Esophagus (tissue), 2 donors: ENCODE measurements around the gene PPP1R7. TPM values are rescaled to one million over a fixed set of nuclear protein-coding genes. Genes with fewer than 3 reads are reported as not detected.

Source experiments
- H3K27ac ChIP-seq, 2 donors: one replicate each; pipeline ENCODE4 v1.5.1; 2013; ENCODE audit warnings: low read depth in 2 of 2, mild to moderate bottlenecking in 2 of 2, inconsistent platforms in 1 of 2, low read length in 1 of 2, moderate library complexity in 1 of 2
- H3K27me3 ChIP-seq, 2 donors: one replicate each; pipeline ENCODE4 v1.6.1; 2013; ENCODE audit warnings: low read length in 2 of 2, control low read depth in 1 of 2, mild to moderate bottlenecking in 1 of 2; ENCODE audit not compliant: insufficient read depth in 2 of 2, control insufficient read depth in 1 of 2
- H3K36me3 ChIP-seq, 2 donors: one replicate each; pipeline ENCODE4 v1.6.1; 2013; ENCODE audit warnings: low read length in 1 of 2; ENCODE audit not compliant: control insufficient read depth in 2 of 2, insufficient read depth in 2 of 2
- H3K4me1 ChIP-seq, 2 donors: one replicate each; pipeline ENCODE4 v1.6.1; 2013; ENCODE audit warnings: low read length in 1 of 2; ENCODE audit not compliant: control insufficient read depth in 2 of 2, insufficient read depth in 2 of 2
- H3K4me3 ChIP-seq, 2 donors: one replicate each; pipeline ENCODE4 v1.5.1; 2013; ENCODE audit warnings: low read length in 2 of 2, mild to moderate bottlenecking in 2 of 2, low read depth in 1 of 2, moderate library complexity in 1 of 2
- H3K9me3 ChIP-seq, 2 donors: one replicate each; pipeline ENCODE4 v1.6.1; 2013; ENCODE audit warnings: mild to moderate bottlenecking in 2 of 2, low read depth in 1 of 2, low read length in 1 of 2, moderate library complexity in 1 of 2; ENCODE audit not compliant: control insufficient read depth in 2 of 2, insufficient read depth in 1 of 2
- WGBS, 2 donors: extraction: QIAGEN DNeasy Blood & Tissue Kit; methylation state at CpG; one replicate each; pipeline ENCODE4 v1.1.7; 2013; 5-methylcytosine and 5-hydroxymethylcytosine counted together
- polyA plus RNA-seq, 2 donors: library from polyadenylated mRNA; stranded (reverse); fragments of 200-250 nt; gene quantifications; one replicate each; pipeline ENCODE4 v1.2.3, GENCODE V29; 2013
- donor health status: healthy with polysubstance abuse.
- donor health status: Bipolar disorder and iron deficiency.

PPP1R7 gene
- polyA plus RNA-seq, 2 donors: 74.3 to 78.2 TPM

- H3K4me3 ChIP-seq: no peak overlapping the region
- H3K27me3 ChIP-seq: no peaks in the 10 kb centered on the region
- H3K36me3 ChIP-seq: peaks cover 20 to 23% of the 10 kb centered on the region in 2 donors
- 85 to 88% methylated on average over 8 of the region's 8 CpGs for WGBS, 2 donors
- H3K9me3 ChIP-seq: no peaks in the 10 kb centered on the region
- no peaks in the 10 kb centered on the region for H3K4me1 ChIP-seq
- no peak overlapping the region for H3K27ac ChIP-seq
Observed at GRCh38 chr2:241158546-241158900, 8.3 kb downstream of the PPP1R7 start.

- Histone ChIP-seq H3K36me3 (peaks cover 20 to 25% of the 10 kb centered on the region in 2 donors), H3K4me3 (no peak overlapping the region), H3K9me3 (no peaks in the 10 kb centered on the region), H3K27ac (no peak overlapping the region), H3K27me3 (no peaks in the 10 kb centered on the region), H3K4me1 (no peaks in the 10 kb centered on the region)
- 95 to 97% methylated on average over 5 of the region's 5 CpGs for WGBS, 2 donors
Observed at GRCh38 chr2:241159116-241159515, 8.8 kb downstream of the PPP1R7 start.

DNA sequence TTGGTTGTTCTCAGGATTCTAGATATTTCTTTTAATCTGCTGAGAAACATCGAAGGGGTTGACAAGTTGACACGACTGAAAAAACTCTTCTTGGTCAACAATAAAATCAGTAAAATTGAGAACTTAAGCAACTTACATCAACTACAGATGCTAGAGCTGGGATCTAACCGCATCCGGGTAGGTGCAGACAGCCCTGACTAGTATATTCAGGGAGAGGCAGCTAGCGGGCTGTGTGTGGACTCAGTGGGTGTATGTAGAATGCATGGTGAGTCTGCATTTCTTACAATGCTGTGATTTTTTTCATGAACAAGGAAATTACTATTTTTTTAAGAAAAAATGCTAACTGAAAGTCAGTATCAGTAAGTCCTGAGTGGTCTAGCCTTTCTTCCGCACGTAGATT lies 10.1 kb downstream of the PPP1R7 start:
- Histone ChIP-seq H3K27ac (no peak overlapping the region), H3K27me3 (no peaks in the 10 kb centered on the region), H3K4me1 (no peaks in the 10 kb centered on the region), H3K4me3 (no peak overlapping the region), H3K36me3 (peaks cover 20 to 25% of the 10 kb centered on the region in 2 donors), H3K9me3 (no peaks in the 10 kb centered on the region)
- 96 to 98% methylated on average over 7 of the region's 7 CpGs for WGBS, 2 donors

- 43 to 49% methylated on average over 9 of the region's 9 CpGs for WGBS, 2 donors
- Histone ChIP-seq H3K4me1 (no peaks in the 10 kb centered on the region), H3K4me3 (no peak overlapping the region), H3K27ac (peak overlapping the region in 1 of 2 donors; percentile 0), H3K27me3 (no peaks in the 10 kb centered on the region), H3K36me3 (peaks cover 27 to 30% of the 10 kb centered on the region in 2 donors), H3K9me3 (no peaks in the 10 kb centered on the region)
Observed at GRCh38 chr2:241161646-241162281, 11.5 kb downstream of the PPP1R7 start.

DNA sequence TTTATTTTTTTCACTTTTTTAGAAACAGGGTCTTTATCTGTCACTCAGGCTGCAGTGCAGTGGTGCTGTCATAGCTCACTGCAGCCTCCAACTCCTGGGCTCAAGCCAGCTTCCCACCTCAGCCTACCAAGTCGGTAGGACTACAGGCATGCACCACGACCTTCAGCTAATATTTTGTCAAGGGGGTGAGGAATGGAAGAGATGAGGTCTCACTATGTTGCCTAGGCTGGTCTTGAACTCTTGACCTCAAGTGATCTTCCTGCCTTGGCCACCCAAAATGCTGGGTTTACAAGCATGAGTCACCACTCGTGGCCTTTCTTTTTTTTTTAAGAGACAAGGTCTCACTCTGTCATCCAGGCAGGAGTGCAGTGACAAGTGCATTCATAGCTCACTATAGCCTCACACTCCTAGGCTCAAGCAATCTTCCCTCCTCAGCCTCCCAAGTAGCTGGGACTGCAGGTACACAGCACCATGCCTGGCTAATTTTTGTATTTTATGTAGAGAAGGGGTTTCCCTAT lies 13.4 kb downstream of the PPP1R7 start:
- Histone ChIP-seq H3K27me3 (no peaks in the 10 kb centered on the region), H3K27ac (no peak overlapping the region), H3K36me3 (peaks cover 25 to 29% of the 10 kb centered on the region in 2 donors), H3K4me1 (no peaks in the 10 kb centered on the region), H3K9me3 (no peaks in the 10 kb centered on the region), H3K4me3 (no peak overlapping the region)
- whole genome bisulfite sequencing, 2 donors: 69 to 76% methylated on average over 3 of the region's 3 CpGs

DNA sequence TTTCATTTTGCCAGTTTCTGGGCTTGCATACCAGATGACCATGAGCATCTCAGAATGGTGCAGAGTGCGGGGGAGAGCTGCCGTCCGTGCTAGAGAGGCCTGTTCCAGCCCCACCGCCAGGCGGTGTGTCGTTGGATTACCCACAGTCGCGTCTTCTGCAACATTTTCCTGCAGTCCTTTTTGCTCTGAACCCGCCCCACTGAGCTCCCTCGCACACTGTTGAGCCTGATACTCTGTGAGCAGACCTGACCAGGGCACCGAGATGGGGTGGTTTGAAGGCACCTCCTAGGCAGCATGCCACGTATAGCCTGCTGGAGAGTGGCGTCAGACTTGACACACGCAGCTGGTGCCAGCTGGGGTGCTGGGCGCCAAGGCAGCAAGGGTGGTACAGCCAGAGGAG lies 18.1 kb downstream of the PPP1R7 start:
- 96% methylated on average over 15 of the region's 15 CpGs for WGBS, 2 donors
- Histone ChIP-seq H3K36me3 (peaks cover 19 to 48% of the 10 kb centered on the region in 2 donors), H3K4me1 (no peaks in the 10 kb centered on the region)

DNA sequence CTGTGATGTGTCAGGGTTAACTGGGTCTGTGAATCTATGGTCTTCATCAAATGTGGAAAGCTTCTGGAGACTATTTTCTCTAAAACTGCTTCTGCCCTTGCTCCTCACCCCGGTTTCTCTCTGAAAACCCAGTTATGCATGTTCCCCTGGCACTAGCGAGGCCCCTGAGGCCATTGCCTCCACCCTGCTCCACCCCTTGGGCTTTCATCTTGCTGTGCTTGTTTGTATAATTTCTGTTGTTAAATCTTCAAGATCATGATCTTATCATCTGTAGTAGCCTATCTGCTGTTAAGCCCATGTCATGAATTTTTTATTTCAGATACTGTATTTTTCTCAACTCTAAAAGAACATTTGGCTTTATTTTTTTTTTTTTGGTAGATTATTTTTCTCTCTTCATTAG lies 23.3 kb downstream of the PPP1R7 start:
- Histone ChIP-seq H3K36me3 (peaks cover 6 to 37% of the 10 kb centered on the region in 2 donors), H3K4me3 (no peak overlapping the region), H3K4me1 (no peaks in the 10 kb centered on the region), H3K27me3 (no peaks in the 10 kb centered on the region), H3K27ac (no peak overlapping the region), H3K9me3 (peaks cover 0 to 5% of the 10 kb centered on the region in 2 donors)
- WGBS, 2 donors: 55 to 69% methylated on average over 2 of the region's 2 CpGs

More for the DNA sequence above, 18.1 kb downstream of the PPP1R7 start:
- H3K9me3 ChIP-seq: peaks cover 0 to 5% of the 10 kb centered on the region in 2 donors
- H3K27ac ChIP-seq: no peak overlapping the region
- no peak overlapping the region for H3K4me3 ChIP-seq
- H3K27me3 ChIP-seq: no peaks in the 10 kb centered on the region

- H3K4me1 ChIP-seq: no peaks in the 10 kb centered on the region
- no peak overlapping the region for H3K27ac ChIP-seq
- no peaks in the 10 kb centered on the region for H3K9me3 ChIP-seq
- peaks cover 0 to 27% of the 10 kb centered on the region in 2 donors for H3K36me3 ChIP-seq
- H3K27me3 ChIP-seq: no peaks in the 10 kb centered on the region
- H3K4me3 ChIP-seq: no peak overlapping the region
- WGBS, 2 donors: 96 to 97% methylated on average over 12 of the region's 12 CpGs
Observed at GRCh38 chr2:241177526-241178334, 27.5 kb downstream of the PPP1R7 start.

GRCh38 chr2:241178961-241179360 lies 28.7 kb downstream of the PPP1R7 start:
- 67 to 71% methylated on average over 4 of the region's 4 CpGs for WGBS, 2 donors
- Histone ChIP-seq H3K27ac (no peak overlapping the region), H3K36me3 (peaks cover 0 to 32% of the 10 kb centered on the region in 2 donors), H3K9me3 (no peaks in the 10 kb centered on the region), H3K4me3 (no peak overlapping the region), H3K4me1 (no peaks in the 10 kb centered on the region), H3K27me3 (no peaks in the 10 kb centered on the region)
